Activated T-cell treated with anti-CD3 and anti-CD28 coated beads, Interleukin-2, amount 50 U/mL, for 72 hours (primary cell): Measurements from ENCODE around the gene BRINP2. TPM values are rescaled to one million over a fixed set of nuclear protein-coding genes. Genes with fewer than 3 reads are reported as not detected.

Source experiments
- ATAC-seq, 2 donors: fragments of 150-1000 bp; cut with Tn5 transposase; replicated peaks in 1 of 2; 2 replicates each; pipeline ENCODE4 v1.10.0; 2021; ENCODE audit warnings: moderate library complexity in 2 of 2, mild to moderate bottlenecking in 1 of 2
- DNase-seq, 2 donors: peaks; one replicate each; pipeline ENCODE4 v3.0.0; 2021 to 2022; ENCODE audit warnings: mixed read lengths in 1 of 2
- H3K27ac Mint-ChIP-seq: one replicate; pipeline ENCODE4 v1.8.0; 2022; ENCODE audit warnings: mild to moderate bottlenecking, moderate library complexity, mixed read lengths
- H3K27me3 Mint-ChIP-seq: one replicate; pipeline ENCODE4 v1.8.0; 2022; ENCODE audit warnings: low read depth, mixed read lengths
- H3K36me3 Mint-ChIP-seq, 2 donors: one replicate each; pipeline ENCODE4 v1.8.0; 2022; ENCODE audit warnings: mixed read lengths in 2 of 2, mild to moderate bottlenecking in 1 of 2; ENCODE audit not compliant: insufficient read depth in 2 of 2
- H3K4me1 Mint-ChIP-seq: one replicate; pipeline ENCODE4 v1.8.0; 2022; ENCODE audit warnings: low read depth, mixed read lengths
- H3K4me3 Mint-ChIP-seq, 2 donors: one replicate each; pipeline ENCODE4 v1.8.0; 2022; ENCODE audit warnings: mild to moderate bottlenecking in 2 of 2, mixed read lengths in 2 of 2, moderate library complexity in 2 of 2
- H3K9me3 Mint-ChIP-seq, 2 donors: one replicate each; pipeline ENCODE4 v1.8.0; 2022; ENCODE audit warnings: mixed read lengths in 2 of 2
- total RNA-seq, 2 donors: library from RNA; stranded (reverse); gene quantifications; one replicate each; pipeline ENCODE4 v1.2.3, GENCODE V29; 2022

BRINP2 gene
- total RNA-seq, 2 donors from 2014 or later: not detected

- ATAC-seq (no peak), DNase-seq (no peak)
- Mint-ChIP-seq H3K4me1 (no peaks in the 10 kb centered on the region), H3K9me3 (peaks cover 5 to 6% of the 10 kb centered on the region in 2 donors), H3K27ac (no peak overlapping the region), H3K36me3 (peaks cover 0 to 4% of the 10 kb centered on the region in 2 donors), H3K27me3 (no peaks in the 10 kb centered on the region), H3K4me3 (no peak overlapping the region)
Observed at GRCh38 chr1:177274687-177275211, 104.0 kb downstream of the BRINP2 start.

- Mint-ChIP-seq H3K4me3 (no peak overlapping the region), H3K4me1 (no peaks in the 10 kb centered on the region), H3K36me3 (peaks cover 0 to 4% of the 10 kb centered on the region in 2 donors), H3K9me3 (peaks cover 5 to 6% of the 10 kb centered on the region in 2 donors), H3K27ac (no peak overlapping the region), H3K27me3 (no peaks in the 10 kb centered on the region)
- no peak for ATAC-seq
- no peak for DNase-seq
Observed at GRCh38 chr1:177275736-177276135, 105.0 kb downstream of the BRINP2 start.

GRCh38 chr1:177278626-177279390, 108.0 kb downstream of the BRINP2 start:
- H3K27ac Mint-ChIP-seq: no peak overlapping the region
- no peak for ATAC-seq

GRCh38 chr1:177281901-177282300, 111.1 kb downstream of the BRINP2 start:
- H3K9me3 Mint-ChIP-seq: peaks cover 2 to 8% of the 10 kb centered on the region in 2 donors
- no peaks in the 10 kb centered on the region for H3K27me3 Mint-ChIP-seq
- H3K36me3 Mint-ChIP-seq: no peaks in the 10 kb centered on the region
- H3K4me1 Mint-ChIP-seq: no peaks in the 10 kb centered on the region
- H3K27ac Mint-ChIP-seq: no peak overlapping the region
- no peak overlapping the region for H3K4me3 Mint-ChIP-seq
- no peak for ATAC-seq
- DNase-seq: no peak

More at GRCh38 chr1:177278626-177279390, 108.0 kb downstream of the BRINP2 start:
- Mint-ChIP-seq H3K9me3 (peaks cover 2 to 8% of the 10 kb centered on the region in 2 donors), H3K36me3 (no peaks in the 10 kb centered on the region), H3K4me1 (no peaks in the 10 kb centered on the region), H3K27me3 (no peaks in the 10 kb centered on the region), H3K4me3 (no peak overlapping the region)
- DNase-seq: no peak

- no peak for DNase-seq
- Mint-ChIP-seq H3K36me3 (no peaks in the 10 kb centered on the region), H3K9me3 (peaks cover 1 to 5% of the 10 kb centered on the region in 2 donors), H3K4me1 (no peaks in the 10 kb centered on the region), H3K4me3 (no peak overlapping the region), H3K27ac (no peak overlapping the region), H3K27me3 (no peaks in the 10 kb centered on the region)
- ATAC-seq: no peak
Observed at GRCh38 chr1:177282976-177283375, 112.2 kb downstream of the BRINP2 start.

- Mint-ChIP-seq H3K4me3 (no peak overlapping the region), H3K36me3 (no peaks in the 10 kb centered on the region), H3K27me3 (no peaks in the 10 kb centered on the region), H3K4me1 (no peaks in the 10 kb centered on the region), H3K9me3 (peaks cover 0 to 5% of the 10 kb centered on the region in 2 donors), H3K27ac (no peak overlapping the region)
- DNase-seq (no peak), ATAC-seq (no peak)
Observed at GRCh38 chr1:177283380-177283779, 112.6 kb downstream of the BRINP2 start.

- Mint-ChIP-seq H3K27ac (no peak overlapping the region), H3K4me1 (no peaks in the 10 kb centered on the region), H3K27me3 (no peaks in the 10 kb centered on the region), H3K4me3 (no peak overlapping the region), H3K9me3 (peaks cover 2 to 3% of the 10 kb centered on the region in 2 donors), H3K36me3 (no peaks in the 10 kb centered on the region)
- DNase-seq (no peak), ATAC-seq (no peak)
Observed at GRCh38 chr1:177286396-177286795, 115.6 kb downstream of the BRINP2 start.

GRCh38 chr1:177287270-177287669, 116.5 kb downstream of the BRINP2 start:
- H3K4me3 Mint-ChIP-seq: no peak overlapping the region
- no peaks in the 10 kb centered on the region for H3K27me3 Mint-ChIP-seq
- no peak overlapping the region for H3K27ac Mint-ChIP-seq
- no peaks in the 10 kb centered on the region for H3K4me1 Mint-ChIP-seq
- no peaks in the 10 kb centered on the region for H3K36me3 Mint-ChIP-seq
- peaks cover 5% of the 10 kb centered on the region in 2 donors for H3K9me3 Mint-ChIP-seq
- no peak for ATAC-seq
- DNase-seq: no peak

- Mint-ChIP-seq H3K36me3 (no peaks in the 10 kb centered on the region), H3K4me3 (no peak overlapping the region), H3K9me3 (peaks cover 2 to 5% of the 10 kb centered on the region in 2 donors), H3K27me3 (no peaks in the 10 kb centered on the region), H3K27ac (no peak overlapping the region), H3K4me1 (no peaks in the 10 kb centered on the region)
- DNase-seq: no peak
- no peak for ATAC-seq
Observed at GRCh38 chr1:177287994-177288393, 117.2 kb downstream of the BRINP2 start.

GRCh38 chr1:177289532-177289931, 118.8 kb downstream of the BRINP2 start:
- Mint-ChIP-seq H3K36me3 (no peaks in the 10 kb centered on the region), H3K4me1 (no peaks in the 10 kb centered on the region), H3K27ac (no peak overlapping the region), H3K27me3 (no peaks in the 10 kb centered on the region), H3K4me3 (no peak overlapping the region), H3K9me3 (peaks cover 4 to 6% of the 10 kb centered on the region in 2 donors)
- ATAC-seq (no peak), DNase-seq (no peak)

GRCh38 chr1:177300431-177300830, 129.7 kb downstream of the BRINP2 start:
- DNase-seq (no peak), ATAC-seq (no peak)
- H3K27me3 Mint-ChIP-seq: no peaks in the 10 kb centered on the region
- no peaks in the 10 kb centered on the region for H3K4me1 Mint-ChIP-seq
- H3K9me3 Mint-ChIP-seq: peaks cover 3 to 6% of the 10 kb centered on the region in 2 donors
- no peak overlapping the region for H3K4me3 Mint-ChIP-seq
- no peak overlapping the region for H3K27ac Mint-ChIP-seq
- H3K36me3 Mint-ChIP-seq: no peaks in the 10 kb centered on the region

GRCh38 chr1:177301425-177302124, 130.8 kb downstream of the BRINP2 start:
- Mint-ChIP-seq H3K27me3 (peaks cover 9% of the 10 kb centered on the region), H3K4me1 (no peaks in the 10 kb centered on the region), H3K4me3 (no peak overlapping the region), H3K36me3 (no peaks in the 10 kb centered on the region), H3K27ac (no peak overlapping the region), H3K9me3 (peaks cover 0 to 6% of the 10 kb centered on the region in 2 donors)
- no peak for DNase-seq
- no peak for ATAC-seq

GRCh38 chr1:177302357-177303044, 131.7 kb downstream of the BRINP2 start:
- Mint-ChIP-seq H3K9me3 (peaks cover 0 to 6% of the 10 kb centered on the region in 2 donors), H3K4me1 (no peaks in the 10 kb centered on the region), H3K27me3 (peaks cover 11% of the 10 kb centered on the region), H3K27ac (no peak overlapping the region), H3K36me3 (no peaks in the 10 kb centered on the region), H3K4me3 (no peak overlapping the region)
- no peak for ATAC-seq
- DNase-seq: no peak
